ENCODE data around the gene TENT5C.

TENT5C gene

GRCh38 chr1:117635805-117636204 lies 30.0 kb downstream of the TENT5C start:
- no peak overlapping the region for H3K4me3 ChIP-seq (ENCODE audit: low read depth, low read length)
- no peak for DNase-seq (ENCODE audit: low read depth)
- in situ Hi-C loops (cut with HindIII; ENCODE audit: low sequenced_read_pairs) = no loop called here
- TF ChIP-seq, protein P1, sequence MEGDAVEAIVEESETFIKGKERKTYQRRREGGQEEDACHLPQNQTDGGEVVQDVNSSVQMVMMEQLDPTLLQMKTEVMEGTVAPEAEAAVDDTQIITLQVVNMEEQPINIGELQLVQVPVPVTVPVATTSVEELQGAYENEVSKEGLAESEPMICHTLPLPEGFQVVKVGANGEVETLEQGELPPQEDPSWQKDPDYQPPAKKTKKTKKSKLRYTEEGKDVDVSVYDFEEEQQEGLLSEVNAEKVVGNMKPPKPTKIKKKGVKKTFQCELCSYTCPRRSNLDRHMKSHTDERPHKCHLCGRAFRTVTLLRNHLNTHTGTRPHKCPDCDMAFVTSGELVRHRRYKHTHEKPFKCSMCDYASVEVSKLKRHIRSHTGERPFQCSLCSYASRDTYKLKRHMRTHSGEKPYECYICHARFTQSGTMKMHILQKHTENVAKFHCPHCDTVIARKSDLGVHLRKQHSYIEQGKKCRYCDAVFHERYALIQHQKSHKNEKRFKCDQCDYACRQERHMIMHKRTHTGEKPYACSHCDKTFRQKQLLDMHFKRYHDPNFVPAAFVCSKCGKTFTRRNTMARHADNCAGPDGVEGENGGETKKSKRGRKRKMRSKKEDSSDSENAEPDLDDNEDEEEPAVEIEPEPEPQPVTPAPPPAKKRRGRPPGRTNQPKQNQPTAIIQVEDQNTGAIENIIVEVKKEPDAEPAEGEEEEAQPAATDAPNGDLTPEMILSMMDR (IDR thresholded peaks at IDR 0.05; ENCODE audit: low read depth, low read length, missing control alignments) = no peak

- TF ChIP-seq, protein P1 (IDR thresholded peaks at IDR 0.05; ENCODE audit: low read depth, low read length, missing control alignments) = no peak
- H3K4me3 ChIP-seq (ENCODE audit: low read depth, low read length) = no peak overlapping the region
- in situ Hi-C loops (cut with HindIII; ENCODE audit: low sequenced_read_pairs) = no loop called here
- DNase-seq (ENCODE audit: low read depth) = no peak
Observed at GRCh38 chr1:117636637-117637425, 31.0 kb downstream of the TENT5C start.

DNA sequence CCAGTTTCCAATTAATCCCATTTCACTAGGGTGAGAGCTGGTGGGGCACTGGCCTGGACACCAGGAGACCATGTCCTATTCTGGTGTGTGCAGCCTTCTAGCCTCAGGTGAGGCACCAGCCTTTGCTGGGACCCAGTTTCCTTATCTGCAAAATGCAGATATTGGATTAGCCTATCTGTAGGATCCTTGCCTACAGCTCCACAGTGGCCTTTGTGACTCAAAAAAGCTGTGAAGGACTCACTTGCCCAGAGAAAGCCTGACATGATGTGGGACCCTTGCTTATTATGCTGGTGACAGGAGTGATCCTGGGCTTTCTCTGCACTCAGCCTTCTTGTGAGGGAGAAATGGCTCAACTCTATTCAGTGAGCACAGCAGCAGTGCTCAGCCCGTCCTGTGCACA lies 32.3 kb downstream of the TENT5C start:
- H3K4me3 ChIP-seq (ENCODE audit: low read depth, low read length) = no peak overlapping the region
- no peak for DNase-seq (ENCODE audit: low read depth)
- in situ Hi-C loops (cut with HindIII; ENCODE audit: low sequenced_read_pairs) = no loop called here
- TF ChIP-seq, protein P1 (IDR thresholded peaks at IDR 0.05; ENCODE audit: low read depth, low read length, missing control alignments) = no peak

DNA sequence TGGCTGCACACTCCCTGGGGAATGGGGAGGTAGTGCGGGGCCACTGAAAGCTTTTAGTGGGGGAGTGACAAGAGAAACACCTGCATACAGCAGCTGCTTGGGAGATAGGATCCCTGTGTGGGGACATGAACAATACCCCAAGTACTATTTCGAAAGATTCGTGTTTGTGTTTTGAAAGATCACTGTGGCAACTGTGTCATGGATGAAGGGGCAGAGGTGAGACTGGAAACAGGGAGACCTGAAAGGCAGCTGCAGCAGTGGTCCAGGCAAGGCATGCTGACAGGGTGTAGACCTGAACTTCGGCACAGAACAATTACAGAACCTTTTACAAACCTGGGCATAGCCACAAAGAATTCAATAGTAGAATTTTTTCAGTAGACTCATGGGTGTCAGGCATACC lies 32.9 kb downstream of the TENT5C start:
- DNase-seq (ENCODE audit: low read depth) = no peak
- H3K4me3 ChIP-seq (ENCODE audit: low read depth, low read length) = no peak overlapping the region
- in situ Hi-C loops (cut with HindIII; ENCODE audit: low sequenced_read_pairs) = no loop called here
- TF ChIP-seq, protein P1 (IDR thresholded peaks at IDR 0.05; ENCODE audit: low read depth, low read length, missing control alignments) = no peak

GRCh38 chr1:117639741-117640140 lies 33.9 kb downstream of the TENT5C start:
- in situ Hi-C loops (cut with HindIII; ENCODE audit: low sequenced_read_pairs) = no loop called here

DNA sequence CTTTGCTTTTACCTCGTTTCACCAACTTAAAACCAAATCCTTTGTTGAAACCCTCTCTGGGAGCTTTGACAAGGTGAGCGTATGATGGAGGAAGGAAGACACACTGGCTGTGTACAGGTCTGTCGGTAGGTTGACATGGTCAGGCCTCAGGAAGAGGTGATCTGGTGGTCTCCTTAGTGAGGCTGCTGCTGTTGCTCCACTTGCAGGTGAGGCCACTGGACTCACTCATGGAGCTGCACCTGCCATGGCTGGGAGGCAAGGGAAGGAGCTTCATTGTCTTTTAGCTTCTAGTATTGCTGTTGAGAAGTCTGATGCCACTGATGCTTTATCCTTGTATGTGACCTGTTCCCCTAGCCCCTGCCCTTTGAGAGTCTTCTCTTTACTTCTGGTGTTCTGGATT lies 35.7 kb downstream of the TENT5C start:
- in situ Hi-C loops (cut with HindIII; ENCODE audit: low sequenced_read_pairs) = no loop called here
- TF ChIP-seq, protein P1 (IDR thresholded peaks at IDR 0.05; ENCODE audit: low read depth, low read length, missing control alignments) = no peak
- DNase-seq (ENCODE audit: low read depth) = no peak
- H3K4me3 ChIP-seq (ENCODE audit: low read depth, low read length) = no peak overlapping the region

More at GRCh38 chr1:117639741-117640140, 33.9 kb downstream of the TENT5C start:
- no peak overlapping the region for H3K4me3 ChIP-seq (ENCODE audit: low read depth, low read length)
- DNase-seq (ENCODE audit: low read depth) = no peak
- TF ChIP-seq, protein P1 (IDR thresholded peaks at IDR 0.05; ENCODE audit: low read depth, low read length, missing control alignments) = no peak

All from astrocyte of the cerebellum (primary cell).